Mesenchymal stem cell (in vitro differentiated cells and primary cell): ENCODE results near the gene VPS33B.
A peak's percentile ranks its signal among the peaks of the same experiment; 100 is the strongest.

Experiments
- DNase-seq: peaks from one replicate; pipeline ENCODE4 v3.0.0-alpha.2; 2013
- H2AFZ ChIP-seq: one replicate; pipeline ENCODE4 v1.6.1; 2013; ENCODE audit warnings: low read depth, mild to moderate bottlenecking, control low read depth, inconsistent platforms, low read length, moderate library complexity
- H2AK5ac ChIP-seq: 2 replicates; pipeline ENCODE4 v1.6.1; 2013; ENCODE audit warnings: low read length, moderate library complexity, mild to moderate bottlenecking, inconsistent platforms; ENCODE audit not compliant: severe bottlenecking
- H2BK120ac ChIP-seq: one replicate; pipeline ENCODE4 v1.6.1; 2013; ENCODE audit warnings: low read depth, mild to moderate bottlenecking, inconsistent platforms, low read length, moderate library complexity
- H2BK12ac ChIP-seq, 2 experiments: one replicate each; pipeline ENCODE4 v1.6.1; 2013; ENCODE audit warnings: inconsistent platforms in 2 of 2, low read length in 2 of 2, mild to moderate bottlenecking in 2 of 2, moderate library complexity in 2 of 2, control low read depth in 1 of 2
- H2BK15ac ChIP-seq: one replicate; pipeline ENCODE4 v1.6.1; 2013; ENCODE audit warnings: mild to moderate bottlenecking, low read depth, inconsistent platforms; ENCODE audit not compliant: poor library complexity, severe bottlenecking
- H2BK5ac ChIP-seq: 2 replicates; pipeline ENCODE4 v1.6.1; 2013; ENCODE audit warnings: low read depth, mild to moderate bottlenecking, low read length, control low read depth, inconsistent platforms; ENCODE audit not compliant: poor library complexity, severe bottlenecking
- H3K14ac ChIP-seq, 2 experiments: one replicate each; pipeline ENCODE4 v1.6.1; 2013; ENCODE audit warnings: inconsistent platforms in 2 of 2, low read length in 2 of 2, control low read depth in 1 of 2, mild to moderate bottlenecking in 1 of 2, moderate library complexity in 1 of 2
- H3K18ac ChIP-seq, 2 experiments: one replicate each; pipeline ENCODE4 v1.6.1; 2013; ENCODE audit warnings: inconsistent platforms in 2 of 2, low read length in 2 of 2, control low read depth in 1 of 2, low read depth in 1 of 2, mild to moderate bottlenecking in 1 of 2
- H3K23ac ChIP-seq, 2 experiments: one replicate each; pipeline ENCODE4 v1.6.1; 2013; ENCODE audit warnings: inconsistent platforms in 2 of 2, low read length in 2 of 2, mild to moderate bottlenecking in 2 of 2, moderate library complexity in 2 of 2, control low read depth in 1 of 2
- H3K27ac ChIP-seq: 2 replicates; pipeline ENCODE4 v1.5.1; 2013; ENCODE audit warnings: mild to moderate bottlenecking, moderate library complexity, low read length, control low read depth, inconsistent platforms; ENCODE audit not compliant: poor library complexity, severe bottlenecking
- H3K27me3 ChIP-seq, 2 experiments: 2 replicates each; pipeline versions ENCODE4 v1.6.1 to v1.7.0; 2013; ENCODE audit warnings: low read length in 2 of 2, mild to moderate bottlenecking in 2 of 2, moderate library complexity in 2 of 2, control low read depth in 1 of 2, inconsistent platforms in 1 of 2; ENCODE audit not compliant: control insufficient read depth in 1 of 2, insufficient read depth in 1 of 2
- H3K36me3 ChIP-seq, 2 experiments: 2 replicates each; pipeline versions ENCODE4 v1.6.1 to v1.7.0; 2013; ENCODE audit warnings: low read length in 2 of 2, control low read depth in 1 of 2, inconsistent platforms in 1 of 2, low read depth in 1 of 2, mild to moderate bottlenecking in 1 of 2; ENCODE audit not compliant: insufficient read depth in 2 of 2, control insufficient read depth in 1 of 2
- H3K4ac ChIP-seq, 2 experiments: one replicate each; pipeline ENCODE4 v1.6.1; 2013; ENCODE audit warnings: inconsistent platforms in 2 of 2, low read length in 2 of 2, mild to moderate bottlenecking in 2 of 2, moderate library complexity in 2 of 2, control low read depth in 1 of 2, low read depth in 1 of 2
- H3K4me1 ChIP-seq: 2 replicates; pipeline ENCODE4 v1.6.1; 2013; ENCODE audit warnings: low read depth, low read length, control low read depth; ENCODE audit not compliant: control insufficient read depth, insufficient read depth
- H3K4me2 ChIP-seq: 2 replicates; pipeline ENCODE4 v1.6.1; 2013; ENCODE audit warnings: low read length, mild to moderate bottlenecking, inconsistent platforms; ENCODE audit not compliant: poor library complexity, severe bottlenecking
- H3K4me3 ChIP-seq, 2 experiments: 2 replicates each; pipeline versions ENCODE4 v1.5.1 to v1.7.0; 2013; ENCODE audit warnings: low read length in 2 of 2, mild to moderate bottlenecking in 2 of 2, control low read depth in 1 of 2, low read depth in 1 of 2; ENCODE audit not compliant: insufficient read depth in 1 of 2
- H3K79me1 ChIP-seq: replicated peaks from 2 replicates; pipeline ENCODE4 v1.6.1; 2013; ENCODE audit warnings: mild to moderate bottlenecking, control low read depth, low read length, inconsistent platforms; ENCODE audit not compliant: poor library complexity, severe bottlenecking
- H3K9ac ChIP-seq: 2 replicates; pipeline ENCODE4 v1.7.0; 2013; ENCODE audit warnings: mild to moderate bottlenecking, low read length, moderate library complexity
- H3K9me3 ChIP-seq: 2 replicates; pipeline ENCODE4 v1.7.0; 2013; ENCODE audit warnings: mild to moderate bottlenecking, low read length; ENCODE audit not compliant: control insufficient read depth
- H4K8ac ChIP-seq: one replicate; pipeline ENCODE4 v1.6.1; 2013; ENCODE audit warnings: inconsistent platforms, mild to moderate bottlenecking, low read length, moderate library complexity
- H4K91ac ChIP-seq: one replicate; pipeline ENCODE4 v1.6.1; 2013; ENCODE audit warnings: mild to moderate bottlenecking, low read length, inconsistent platforms
- WGBS: methylation state at CpG from one replicate; pipeline ENCODE4 v1.1.7; 2013; ENCODE audit warnings: mixed read lengths; 5-methylcytosine and 5-hydroxymethylcytosine counted together

The VPS33B gene

GRCh38 chr15:91022832-91023129 is 387 bp upstream of the VPS33B start:
- Histone ChIP-seq H2AK5ac (no peak overlapping the region), H3K79me1 (peaks cover 13% of the 10 kb centered on the region), H3K27ac (peak overlapping the region; percentile 61), H2BK15ac (peak overlapping the region; percentile 19), H2AFZ (peak overlapping the region; percentile 99), H4K8ac (peak overlapping the region; percentile 85), H3K27me3 (no peaks in the 10 kb centered on the region), H2BK5ac (no peak overlapping the region), H3K9ac (peak overlapping the region; percentile 96), H3K4me3 (peak overlapping the region; percentile 83 to 98), H3K4me2 (peak overlapping the region; percentile 60), H3K14ac (no peak overlapping the region), H3K9me3 (no peaks in the 10 kb centered on the region), H3K4me1 (peaks cover 3% of the 10 kb centered on the region), H3K4ac (peak overlapping the region in 1 of 2 experiments; percentile 84), H2BK120ac (no peak overlapping the region), H3K18ac (no peak overlapping the region), H3K36me3 (peaks cover 0 to under 1% of the 10 kb centered on the region in 2 experiments), H4K91ac (no peak overlapping the region), H3K23ac (no peak overlapping the region), H2BK12ac (no peak overlapping the region)
- no peak for DNase-seq
- WGBS = 73% methylated on average over 1 of the region's 1 CpG

DNA sequence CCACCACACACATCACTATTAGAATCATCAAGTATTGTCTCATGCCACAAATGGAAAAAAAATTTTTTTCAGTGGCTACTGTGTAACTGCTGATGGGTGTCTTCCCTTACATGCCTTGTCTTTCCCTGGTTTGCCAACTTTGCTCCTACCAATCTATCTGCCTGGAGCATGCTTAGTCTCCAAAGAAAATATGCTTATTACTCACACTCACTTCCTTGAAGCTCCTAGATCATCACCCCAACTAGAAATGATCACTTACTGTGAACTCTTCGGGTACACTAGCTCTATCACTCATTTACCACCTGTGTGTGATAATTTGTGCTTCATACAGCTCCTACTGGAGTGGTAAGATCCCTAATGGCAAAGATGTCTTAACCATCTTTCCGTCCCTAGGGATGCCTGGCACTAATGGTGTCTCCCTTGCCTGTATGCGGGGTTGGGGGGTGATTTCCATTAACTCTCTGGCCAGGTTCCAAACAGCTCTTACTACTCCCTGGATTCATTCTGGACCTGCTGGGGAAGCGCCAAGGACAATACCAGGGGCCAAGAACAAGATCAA is 799 bp downstream of the VPS33B start:
- peak overlapping the region in 1 of 2 experiments; percentile 90 for H3K18ac ChIP-seq
- H2BK5ac ChIP-seq = no peak overlapping the region
- H3K9me3 ChIP-seq = no peaks in the 10 kb centered on the region
- peak overlapping the region; percentile 86 for H4K8ac ChIP-seq
- peak overlapping the region; percentile 60 for H3K4me2 ChIP-seq
- 30% methylated on average over 4 of the region's 4 CpGs for WGBS
- H3K27me3 ChIP-seq = no peaks in the 10 kb centered on the region
- peak; percentile 41 for DNase-seq
- no peak overlapping the region for H2BK120ac ChIP-seq
- peak overlapping the region in 1 of 2 experiments; percentile 100 for H3K14ac ChIP-seq
- H3K27ac ChIP-seq = no peak overlapping the region
- H3K23ac ChIP-seq = no peak overlapping the region
- peaks cover 2 to 8% of the 10 kb centered on the region in 2 experiments for H3K36me3 ChIP-seq
- no peak overlapping the region for H3K4ac ChIP-seq
- H3K9ac ChIP-seq = peak overlapping the region; percentile 96
- H3K4me1 ChIP-seq = peaks cover 3% of the 10 kb centered on the region
- no peak overlapping the region for H2BK15ac ChIP-seq
- no peak overlapping the region for H2AK5ac ChIP-seq
- no peak overlapping the region for H2BK12ac ChIP-seq
- peak overlapping the region; percentile 83 to 98 for H3K4me3 ChIP-seq
- no peak overlapping the region for H4K91ac ChIP-seq
- H2AFZ ChIP-seq = peak overlapping the region; percentile 99
- H3K79me1 ChIP-seq = peaks cover 17% of the 10 kb centered on the region

DNA sequence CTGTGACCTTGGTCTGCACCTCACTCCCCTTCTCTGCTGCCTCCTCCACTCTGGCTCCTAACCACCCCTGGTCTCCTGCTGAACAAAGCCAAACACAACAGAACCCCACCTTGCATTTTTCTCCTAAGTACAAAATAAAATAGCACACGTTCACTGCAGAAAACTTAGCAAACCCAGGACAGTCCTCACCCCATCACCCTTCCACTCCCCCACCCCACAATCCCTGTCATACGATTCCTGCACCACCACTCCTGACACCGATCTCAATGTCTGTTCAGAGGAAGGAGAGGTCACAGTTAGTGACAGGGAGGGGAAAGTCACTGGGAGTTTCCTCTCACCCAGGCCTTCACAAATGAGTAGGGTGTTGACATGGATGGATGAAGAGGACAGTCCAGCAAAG is 4.2 kb downstream of the VPS33B start:
- Histone ChIP-seq H3K36me3 (peaks cover 17 to 22% of the 10 kb centered on the region in 2 experiments), H3K23ac (no peak overlapping the region), H3K18ac (no peak overlapping the region), H3K14ac (no peak overlapping the region), H3K4me3 (no peak overlapping the region), H4K91ac (no peak overlapping the region), H2BK120ac (no peak overlapping the region), H3K4ac (no peak overlapping the region), H3K4me1 (peaks cover 3% of the 10 kb centered on the region), H2AK5ac (no peak overlapping the region), H3K4me2 (no peak overlapping the region), H3K9me3 (no peaks in the 10 kb centered on the region), H2AFZ (no peak overlapping the region), H3K27ac (no peak overlapping the region), H4K8ac (no peak overlapping the region), H2BK12ac (no peak overlapping the region), H2BK5ac (no peak overlapping the region), H3K79me1 (peaks cover 24% of the 10 kb centered on the region), H2BK15ac (no peak overlapping the region), H3K9ac (no peak overlapping the region), H3K27me3 (no peaks in the 10 kb centered on the region)
- DNase-seq = no peak
- whole genome bisulfite sequencing = 87% methylated on average over 3 of the region's 3 CpGs

GRCh38 chr15:91017716-91018115 is 4.7 kb downstream of the VPS33B start:
- Histone ChIP-seq H2BK15ac (no peak overlapping the region), H4K91ac (no peak overlapping the region), H3K9me3 (no peaks in the 10 kb centered on the region), H3K79me1 (peaks cover 24% of the 10 kb centered on the region), H3K4me1 (peaks cover 2% of the 10 kb centered on the region), H2AK5ac (no peak overlapping the region), H3K27ac (no peak overlapping the region), H3K27me3 (no peaks in the 10 kb centered on the region), H3K23ac (no peak overlapping the region), H3K9ac (no peak overlapping the region), H3K18ac (no peak overlapping the region), H4K8ac (no peak overlapping the region), H3K14ac (no peak overlapping the region), H2BK5ac (no peak overlapping the region), H3K36me3 (peaks cover 18 to 27% of the 10 kb centered on the region in 2 experiments), H3K4me3 (no peak overlapping the region), H2BK120ac (no peak overlapping the region), H2BK12ac (no peak overlapping the region), H3K4me2 (no peak overlapping the region), H3K4ac (no peak overlapping the region), H2AFZ (no peak overlapping the region)
- 95% methylated on average over 5 of the region's 5 CpGs for WGBS
- no peak for DNase-seq
